ENCODE measurements around the gene ZNF141.

The ZNF141 gene

GRCh38 chr4:335515-335914, 2.1 kb upstream of the ZNF141 start:
- no peak for TF ChIP-seq TAF1 (IDR thresholded peaks at IDR 0.05; ENCODE audit: borderline replicate concordance, insufficient read depth, low read length)
- TF ChIP-seq FOXP2 (optimal IDR thresholded peaks at IDR 0.05; ENCODE audit: borderline replicate concordance, extremely low read depth, extremely low read length, insufficient read depth) = no peak
- TF ChIP-seq POLR2AphosphoS5 (IDR thresholded peaks at IDR 0.05; ENCODE audit: low read depth, low read length) = no peak
- TF ChIP-seq REST (IDR thresholded peaks at IDR 0.05; ENCODE audit: insufficient read depth in 1 of 2, low read depth in 2 of 2, low read length in 2 of 2) = no peak
- TF ChIP-seq SIN3A (IDR thresholded peaks at IDR 0.05; ENCODE audit: borderline replicate concordance, insufficient read depth, low read length) = no peak

GRCh38 chr4:336099-336892, 1.3 kb upstream of the ZNF141 start:
- TF ChIP-seq SIN3A (IDR thresholded peaks at IDR 0.05; ENCODE audit: borderline replicate concordance, insufficient read depth, low read length) (no peak), TAF1 (IDR thresholded peaks at IDR 0.05; ENCODE audit: borderline replicate concordance, insufficient read depth, low read length) (no peak), REST (IDR thresholded peaks at IDR 0.05; ENCODE audit: insufficient read depth in 1 of 2, low read depth in 2 of 2, low read length in 2 of 2) (no peak), FOXP2 (optimal IDR thresholded peaks at IDR 0.05; ENCODE audit: borderline replicate concordance, extremely low read depth, extremely low read length, insufficient read depth) (no peak), POLR2AphosphoS5 (IDR thresholded peaks at IDR 0.05; ENCODE audit: low read depth, low read length) (no peak)

- TF ChIP-seq TAF1 (IDR thresholded peaks at IDR 0.05; ENCODE audit: borderline replicate concordance, insufficient read depth, low read length) (no peak), FOXP2 (optimal IDR thresholded peaks at IDR 0.05; ENCODE audit: borderline replicate concordance, extremely low read depth, extremely low read length, insufficient read depth) (no peak), SIN3A (IDR thresholded peaks at IDR 0.05; ENCODE audit: borderline replicate concordance, insufficient read depth, low read length) (no peak), REST (IDR thresholded peaks at IDR 0.05; ENCODE audit: insufficient read depth in 1 of 2, low read depth in 2 of 2, low read length in 2 of 2) (no peak), POLR2AphosphoS5 (IDR thresholded peaks at IDR 0.05; ENCODE audit: low read depth, low read length) (no peak)
Observed at GRCh38 chr4:336893-337142, 796 bp upstream of the ZNF141 start.

GRCh38 chr4:337932-338758, 531 bp downstream of the ZNF141 start:
- no peak for TF ChIP-seq SIN3A (IDR thresholded peaks at IDR 0.05; ENCODE audit: borderline replicate concordance, insufficient read depth, low read length)
- TF ChIP-seq TAF1 (IDR thresholded peaks at IDR 0.05; ENCODE audit: borderline replicate concordance, insufficient read depth, low read length) = no peak; the same call in 1 of the 2 replicates
- no peak for TF ChIP-seq FOXP2 (optimal IDR thresholded peaks at IDR 0.05; ENCODE audit: borderline replicate concordance, extremely low read depth, extremely low read length, insufficient read depth)
- TF ChIP-seq POLR2AphosphoS5 (IDR thresholded peaks at IDR 0.05; ENCODE audit: low read depth, low read length) = no peak
- TF ChIP-seq REST (IDR thresholded peaks at IDR 0.05; ENCODE audit: insufficient read depth in 1 of 2, low read depth in 2 of 2, low read length in 2 of 2) = no peak

All from PFSK-1 (cell line).